Amygdala (tissue), 56 donors: ENCODE measurements around the gene UPK2.
"Not testable (repeated sequence)": the region's sequence is repeated elsewhere in the genome, so short reads cannot be mapped to it uniquely, and the experiment has no call there.

Experiments
- DNase-seq, 56 donors: peaks; one replicate each; lab custom pipeline; 2025; lab: John Stamatoyannopoulos, UW

Gene UPK2

GRCh38 chr11:118931571-118931970, 24.5 kb upstream of the UPK2 start:
- no peak for DNase-seq

GRCh38 chr11:118933486-118933885, 22.6 kb upstream of the UPK2 start:
- no peak for DNase-seq

GRCh38 chr11:118935376-118935775, 20.7 kb upstream of the UPK2 start:
- no peak for DNase-seq

GRCh38 chr11:118938491-118939403, 17.4 kb upstream of the UPK2 start:
- DNase-seq: no peak

- DNase-seq: peak in 3 of 56 donors; percentile 13 to 24 (median 21)
Observed at GRCh38 chr11:118939404-118939915, 16.6 kb upstream of the UPK2 start.

- DNase-seq: peak in 16 of 56 donors; percentile 17 to 61 (median 39)
Observed at GRCh38 chr11:118939953-118940598, 16.0 kb upstream of the UPK2 start.

- no peak for DNase-seq
Observed at GRCh38 chr11:118947091-118947490, 9.0 kb upstream of the UPK2 start.

- DNase-seq: no peak
Observed at GRCh38 chr11:118948000-118948399, 8.1 kb upstream of the UPK2 start.

GRCh38 chr11:118953265-118953664, 2.8 kb upstream of the UPK2 start:
- DNase-seq: peak in 51 of 56 donors; percentile 9 to 89 (median 68)

- DNase-seq: not testable (repeated sequence)
Observed at GRCh38 chr11:118953976-118954375, 2.1 kb upstream of the UPK2 start.

GRCh38 chr11:118956847-118957469, 860 bp downstream of the UPK2 start:
- DNase-seq: no peak

GRCh38 chr11:118957549-118957948, 1.5 kb downstream of the UPK2 start:
- DNase-seq: no peak

GRCh38 chr11:118957968-118958367, 1.9 kb downstream of the UPK2 start:
- no peak for DNase-seq

- DNase-seq: no peak
Observed at GRCh38 chr11:118958577-118958976, 2.5 kb downstream of the UPK2 start.

- DNase-seq: no peak
Observed at GRCh38 chr11:118961189-118961588, 5.1 kb downstream of the UPK2 start.

GRCh38 chr11:118961591-118961990, 5.5 kb downstream of the UPK2 start:
- DNase-seq: no peak

- DNase-seq: not testable (repeated sequence)
Observed at GRCh38 chr11:118969508-118969907, 13.4 kb downstream of the UPK2 start.

- no peak for DNase-seq
Observed at GRCh38 chr11:118971646-118972045, 15.5 kb downstream of the UPK2 start, which contains the start of gene FOXR1. FOXR1 (plus strand) TSS chr11:118971761; CDS start chr11:118971932, 171 bp downstream.

- DNase-seq: no peak
Observed at GRCh38 chr11:118973985-118974384, 17.9 kb downstream of the UPK2 start.

- DNase-seq: no peak
Observed at GRCh38 chr11:118975771-118976709, 19.9 kb downstream of the UPK2 start.
